Measurements from ENCODE around the gene DLG4. TPM values are rescaled to one million over a fixed set of nuclear protein-coding genes. Genes with fewer than 3 reads are reported as not detected.
"Not testable (repeated sequence)": the region's sequence is repeated elsewhere in the genome, so short reads cannot be mapped to it uniquely, and the experiment has no call there.

The DLG4 gene
- total RNA-seq, 2 experiments from 2014 or later, result 10.2 to 11.0 TPM

DNA sequence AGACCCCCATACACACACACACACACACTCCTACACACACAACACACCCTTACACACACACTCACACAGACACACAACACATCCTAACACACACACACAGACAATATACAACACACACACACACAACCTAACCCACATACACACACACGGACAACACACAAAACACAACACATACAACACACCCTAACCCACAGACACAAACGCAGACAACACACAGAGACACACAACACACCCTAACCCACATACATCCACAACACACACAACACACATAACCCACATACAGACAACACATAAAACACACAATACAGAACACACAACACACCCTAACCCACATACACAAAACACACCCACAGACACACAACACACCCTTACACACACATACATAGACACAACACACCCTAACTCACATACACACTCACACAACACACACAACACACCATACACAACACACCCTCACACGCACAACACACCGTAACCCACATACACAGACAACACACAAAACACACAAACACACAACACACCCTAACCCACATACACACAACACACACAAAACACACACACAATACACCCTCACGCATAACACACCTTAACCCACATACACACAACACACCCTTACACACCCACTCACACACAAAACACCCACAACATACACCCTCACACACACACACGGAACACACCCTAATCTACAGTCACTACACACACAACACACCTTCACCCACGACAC lies 44.9 kb downstream of the DLG4 start:
- Mint-ChIP-seq H3K4me1 (ENCODE audit: low read depth) (peaks cover 14% of the 10 kb centered on the region), H3K9me3 (no peaks in the 10 kb centered on the region), H3K27me3 (no peaks in the 10 kb centered on the region), H3K4me3 (no peak overlapping the region), H3K27ac (no peak overlapping the region), H3K36me3 (ENCODE audit: low read depth) (no peaks in the 10 kb centered on the region)
- Histone ChIP-seq H3K27ac (ENCODE audit: low read depth in 1 of 2, low read length in 2 of 2) (no peak overlapping the region), H3K4me3 (ENCODE audit: low read length) (peak overlapping the region; percentile 38), H3K27me3 (ENCODE audit: control insufficient read depth in 1 of 2, insufficient read depth in 2 of 2, low read length in 2 of 2) (peaks cover 8 to 29% of the 10 kb centered on the region in 2 experiments), H3K4me1 (ENCODE audit: insufficient read depth, low read length) (peaks cover 30% of the 10 kb centered on the region), H3K36me3 (ENCODE audit: insufficient read depth, low read length) (no peaks in the 10 kb centered on the region), H3K9me3 (ENCODE audit: control insufficient read depth in 1 of 2, insufficient read depth in 1 of 2, low read length in 2 of 2) (peaks cover 4 to 9% of the 10 kb centered on the region in 2 experiments)
- POLR2A ChIA-PET, result no interaction called here
- TF ChIP-seq, protein P1, sequence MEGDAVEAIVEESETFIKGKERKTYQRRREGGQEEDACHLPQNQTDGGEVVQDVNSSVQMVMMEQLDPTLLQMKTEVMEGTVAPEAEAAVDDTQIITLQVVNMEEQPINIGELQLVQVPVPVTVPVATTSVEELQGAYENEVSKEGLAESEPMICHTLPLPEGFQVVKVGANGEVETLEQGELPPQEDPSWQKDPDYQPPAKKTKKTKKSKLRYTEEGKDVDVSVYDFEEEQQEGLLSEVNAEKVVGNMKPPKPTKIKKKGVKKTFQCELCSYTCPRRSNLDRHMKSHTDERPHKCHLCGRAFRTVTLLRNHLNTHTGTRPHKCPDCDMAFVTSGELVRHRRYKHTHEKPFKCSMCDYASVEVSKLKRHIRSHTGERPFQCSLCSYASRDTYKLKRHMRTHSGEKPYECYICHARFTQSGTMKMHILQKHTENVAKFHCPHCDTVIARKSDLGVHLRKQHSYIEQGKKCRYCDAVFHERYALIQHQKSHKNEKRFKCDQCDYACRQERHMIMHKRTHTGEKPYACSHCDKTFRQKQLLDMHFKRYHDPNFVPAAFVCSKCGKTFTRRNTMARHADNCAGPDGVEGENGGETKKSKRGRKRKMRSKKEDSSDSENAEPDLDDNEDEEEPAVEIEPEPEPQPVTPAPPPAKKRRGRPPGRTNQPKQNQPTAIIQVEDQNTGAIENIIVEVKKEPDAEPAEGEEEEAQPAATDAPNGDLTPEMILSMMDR (IDR thresholded peaks at IDR 0.05), result no peak
- ATAC-seq (ENCODE audit: poor library complexity), result no peak
- CTCF ChIA-PET, result no interaction called here
- no peak for DNase-seq
- intact Hi-C loops (cut with DNase I, micrococcal nuclease), result no loop called here

DNA sequence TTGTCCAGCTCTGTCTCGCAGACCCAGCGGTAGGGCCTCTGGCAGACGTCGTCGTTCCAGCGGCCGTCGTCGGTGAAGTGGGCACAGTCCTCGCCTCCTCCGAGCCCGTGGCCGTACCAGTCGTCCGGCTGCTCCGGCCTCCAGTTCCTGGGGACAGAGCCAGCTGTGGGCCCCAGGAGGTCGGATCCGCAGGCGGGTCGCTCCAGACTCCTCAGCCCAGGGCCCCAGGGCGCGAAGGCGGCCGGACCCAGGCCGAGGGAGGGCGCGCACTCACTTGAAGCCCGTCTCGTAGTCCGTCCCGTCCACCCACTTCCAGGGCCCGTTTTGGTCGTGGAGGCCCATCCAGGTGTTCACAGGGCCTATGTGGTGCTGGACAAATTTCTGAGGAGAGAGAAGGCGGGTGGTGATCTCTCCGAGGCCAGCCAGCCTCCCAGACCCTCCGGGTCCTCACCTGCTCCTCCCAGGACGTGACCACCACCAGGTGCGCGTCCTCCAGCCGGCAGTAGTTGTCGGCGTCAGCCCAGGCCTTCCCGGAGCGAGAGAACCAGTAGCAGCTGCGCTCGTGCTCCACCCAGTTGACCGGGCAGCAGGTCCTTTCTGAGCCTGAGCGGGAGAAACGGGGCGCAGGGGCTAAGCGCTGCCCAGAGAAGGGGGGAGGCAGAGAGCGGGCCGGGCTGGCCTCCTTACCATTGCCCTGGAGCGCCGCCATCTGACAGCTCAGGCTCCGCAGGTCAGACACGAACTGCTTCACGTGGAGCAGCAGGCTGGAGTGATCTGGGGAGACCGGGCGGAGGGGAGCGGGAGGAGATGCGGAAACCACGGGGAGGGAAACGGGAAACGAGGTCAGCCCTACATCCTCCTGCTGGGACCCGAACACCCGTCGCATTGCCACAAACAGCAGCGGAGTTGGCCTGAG lies 45.7 kb downstream of the DLG4 start:
- DNase-seq (peak in 13 of 14 experiments; percentile 7 to 79 (median 38)), ATAC-seq (ENCODE audit: poor library complexity) (peak; percentile 69)
- no peaks in the 10 kb centered on the region for H3K36me3 ChIP-seq (ENCODE audit: insufficient read depth, low read length)
- ChIA-PET CTCF (no interaction called here), POLR2A (no interaction called here)
- no peak overlapping the region for H3K4me3 Mint-ChIP-seq
- H3K9me3 Mint-ChIP-seq, result peaks cover 5% of the 10 kb centered on the region
- peaks cover 14% of the 10 kb centered on the region for H3K4me1 Mint-ChIP-seq (ENCODE audit: low read depth)
- H3K4me3 ChIP-seq (ENCODE audit: low read length), result peak overlapping the region; percentile 38
- H3K27ac Mint-ChIP-seq, result no peak overlapping the region
- intact Hi-C loops (cut with DNase I, micrococcal nuclease), result no loop called here
- peaks cover 4 to 15% of the 10 kb centered on the region in 2 experiments for H3K9me3 ChIP-seq (ENCODE audit: control insufficient read depth in 1 of 2, insufficient read depth in 1 of 2, low read length in 2 of 2)
- H3K4me1 ChIP-seq (ENCODE audit: insufficient read depth, low read length), result peaks cover 30% of the 10 kb centered on the region
- TF ChIP-seq, protein P1 (IDR thresholded peaks at IDR 0.05), result no peak
- no peak overlapping the region for H3K27ac ChIP-seq (ENCODE audit: low read depth in 1 of 2, low read length in 2 of 2)
- no peaks in the 10 kb centered on the region for H3K27me3 Mint-ChIP-seq
- peaks cover 8 to 29% of the 10 kb centered on the region in 2 experiments for H3K27me3 ChIP-seq (ENCODE audit: control insufficient read depth in 1 of 2, insufficient read depth in 2 of 2, low read length in 2 of 2)
- H3K36me3 Mint-ChIP-seq (ENCODE audit: low read depth), result no peaks in the 10 kb centered on the region

DNA sequence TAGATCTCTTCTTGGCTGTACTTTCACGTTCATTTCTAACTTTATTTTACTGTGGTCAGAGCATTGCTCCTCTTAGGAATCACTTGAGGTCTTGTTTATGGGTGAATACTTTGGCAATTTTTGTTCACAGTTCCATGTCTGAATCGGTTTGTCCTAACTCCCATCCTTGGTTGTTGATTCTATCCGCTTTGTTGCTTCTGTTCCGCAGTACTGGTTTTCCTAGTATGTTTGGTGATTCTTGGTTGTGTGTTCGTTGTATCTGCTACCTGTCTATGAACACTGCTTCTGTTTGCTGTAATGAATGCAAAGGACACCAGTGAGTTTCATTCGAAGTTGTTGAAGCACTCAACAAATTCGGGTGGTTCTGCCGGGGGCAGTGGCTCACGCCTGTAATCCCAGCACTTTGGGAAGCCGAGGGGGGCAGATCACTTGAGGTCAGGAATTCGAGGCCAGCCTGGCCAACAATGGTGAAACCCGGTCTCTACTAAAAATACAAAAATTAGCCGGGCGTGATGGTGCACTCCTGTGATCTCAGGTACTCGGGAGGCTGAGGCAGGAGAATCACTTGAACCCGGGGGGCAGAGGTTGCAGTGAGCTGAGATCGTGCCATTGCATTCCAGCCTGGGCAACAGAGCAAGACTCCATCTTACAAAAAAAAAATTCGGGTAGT lies 47.0 kb downstream of the DLG4 start:
- H3K36me3 ChIP-seq (ENCODE audit: insufficient read depth, low read length); H3K27ac Mint-ChIP-seq; POLR2A ChIA-PET; intact Hi-C loops (cut with DNase I, micrococcal nuclease); H3K36me3 Mint-ChIP-seq (ENCODE audit: low read depth); CTCF ChIA-PET; ATAC-seq (ENCODE audit: poor library complexity); H3K9me3 Mint-ChIP-seq; H3K4me1 Mint-ChIP-seq (ENCODE audit: low read depth); H3K4me3 ChIP-seq (ENCODE audit: low read length); H3K4me3 Mint-ChIP-seq; H3K27ac ChIP-seq (ENCODE audit: low read depth in 1 of 2, low read length in 2 of 2); DNase-seq; H3K27me3 Mint-ChIP-seq: not testable (repeated sequence)
- H3K27me3 ChIP-seq (ENCODE audit: control insufficient read depth in 1 of 2, insufficient read depth in 2 of 2, low read length in 2 of 2), result peaks cover 2 to 20% of the 10 kb centered on the region in 2 experiments
- peaks cover 4 to 24% of the 10 kb centered on the region in 2 experiments for H3K9me3 ChIP-seq (ENCODE audit: control insufficient read depth in 1 of 2, insufficient read depth in 1 of 2, low read length in 2 of 2)
- peaks cover 22% of the 10 kb centered on the region for H3K4me1 ChIP-seq (ENCODE audit: insufficient read depth, low read length)

DNA sequence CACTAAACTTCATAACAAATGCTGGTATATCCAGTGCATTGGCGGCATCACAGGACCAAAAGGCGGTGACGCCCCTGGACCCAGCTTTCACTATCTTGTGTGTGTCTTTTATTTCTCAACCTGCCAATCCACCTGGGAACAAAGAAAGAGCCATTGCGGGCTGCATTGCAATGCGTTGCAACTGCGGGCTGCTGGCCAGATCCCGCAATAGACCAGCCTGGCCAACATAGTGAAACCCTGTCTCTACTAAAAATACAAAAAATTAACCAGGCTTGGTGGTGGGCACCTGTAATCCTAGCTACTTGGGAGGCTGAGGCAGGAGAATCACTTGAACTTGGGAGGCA lies 50.1 kb downstream of the DLG4 start:
- H3K9me3 Mint-ChIP-seq; intact Hi-C loops (cut with DNase I, micrococcal nuclease); DNase-seq; ATAC-seq (ENCODE audit: poor library complexity); H3K36me3 ChIP-seq (ENCODE audit: insufficient read depth, low read length); POLR2A ChIA-PET; H3K4me3 Mint-ChIP-seq; H3K36me3 Mint-ChIP-seq (ENCODE audit: low read depth); H3K27ac Mint-ChIP-seq; H3K4me1 ChIP-seq (ENCODE audit: insufficient read depth, low read length); H3K4me3 ChIP-seq (ENCODE audit: low read length); H3K4me1 Mint-ChIP-seq (ENCODE audit: low read depth); H3K27ac ChIP-seq (ENCODE audit: low read depth in 1 of 2, low read length in 2 of 2); H3K27me3 ChIP-seq (ENCODE audit: control insufficient read depth in 1 of 2, insufficient read depth in 2 of 2, low read length in 2 of 2): not testable (repeated sequence)
- H3K9me3 ChIP-seq (ENCODE audit: control insufficient read depth in 1 of 2, insufficient read depth in 1 of 2, low read length in 2 of 2), result peaks cover 4 to 24% of the 10 kb centered on the region in 2 experiments
- peaks cover 11% of the 10 kb centered on the region for H3K27me3 Mint-ChIP-seq
- CTCF ChIA-PET, result interaction anchor here (1.2 kb wide), 1 partner anchor 117 kb away, joined by 3 read pairs; no protein-coding TSS in a partner anchor

DNA sequence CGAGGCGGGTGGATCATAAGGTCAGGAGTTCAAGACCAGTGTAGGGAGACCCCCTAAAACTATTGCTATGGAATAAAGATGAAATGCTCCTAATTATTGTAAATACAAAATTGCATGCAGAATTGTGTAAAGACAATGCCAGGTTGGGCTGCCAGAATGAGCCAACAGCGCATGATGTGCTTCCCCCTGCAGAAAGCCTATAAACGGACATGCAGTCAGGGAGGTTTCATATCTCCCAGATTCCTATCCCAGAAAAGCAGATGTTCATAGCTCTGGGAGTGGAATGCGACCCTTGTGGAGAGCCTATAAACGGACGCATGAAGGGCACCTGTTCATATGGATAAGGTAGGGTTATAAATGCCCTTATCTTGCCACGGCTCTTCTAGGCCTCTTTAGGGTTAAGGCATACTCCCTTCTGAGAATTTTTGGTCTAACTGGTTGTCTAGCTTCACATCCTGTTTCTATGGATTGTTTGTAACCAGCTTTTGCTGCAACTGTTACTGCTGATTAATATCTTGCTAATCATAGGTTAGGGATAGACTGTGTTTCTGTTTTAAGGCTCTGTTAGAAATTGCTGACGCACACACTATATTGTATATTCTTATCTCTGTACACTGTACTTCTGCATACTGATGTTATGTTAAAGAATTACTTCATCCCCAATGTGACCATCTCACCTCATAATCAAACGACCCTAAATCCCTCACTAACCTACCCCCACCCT lies 50.6 kb downstream of the DLG4 start:
- H3K4me1 ChIP-seq (ENCODE audit: insufficient read depth, low read length); H3K4me3 ChIP-seq (ENCODE audit: low read length); ATAC-seq (ENCODE audit: poor library complexity); intact Hi-C loops (cut with DNase I, micrococcal nuclease); H3K4me1 Mint-ChIP-seq (ENCODE audit: low read depth); H3K9me3 Mint-ChIP-seq; CTCF ChIA-PET; H3K27me3 ChIP-seq (ENCODE audit: control insufficient read depth in 1 of 2, insufficient read depth in 2 of 2, low read length in 2 of 2); POLR2A ChIA-PET; H3K36me3 ChIP-seq (ENCODE audit: insufficient read depth, low read length); H3K27ac ChIP-seq (ENCODE audit: low read depth in 1 of 2, low read length in 2 of 2); H3K27ac Mint-ChIP-seq; H3K4me3 Mint-ChIP-seq; DNase-seq; H3K36me3 Mint-ChIP-seq (ENCODE audit: low read depth): not testable (repeated sequence)
- peaks cover 12% of the 10 kb centered on the region for H3K27me3 Mint-ChIP-seq
- peaks cover 4 to 24% of the 10 kb centered on the region in 2 experiments for H3K9me3 ChIP-seq (ENCODE audit: control insufficient read depth in 1 of 2, insufficient read depth in 1 of 2, low read length in 2 of 2)

Measured in CD4-positive, alpha-beta T cell (primary cell).